Adrenal gland (tissue), 12 donors: ENCODE data around the gene AGXT. TPM values are rescaled to one million over a fixed set of nuclear protein-coding genes. Genes with fewer than 3 reads are reported as not detected.
A peak's percentile ranks its signal among the peaks of the same experiment; 100 is the strongest.

ENCODE experiments used
- DNase-seq, 7 donors: peaks; one replicate each; pipeline ENCODE4 v3.0.0-alpha.2; 2019 to 2020
- H3K27ac ChIP-seq, 5 donors: fragments of 200-600 bp; sonication (generic) in 4 of 5; 1 replicate in 3 of 5; 2 replicates in 2 of 5; pipeline versions ENCODE4 v1.5.1 to v1.8.0; 2016 to 2020; ENCODE audit warnings: mild to moderate bottlenecking in 1 of 5
- H3K27me3 ChIP-seq: fragments of 200-600 bp; 2 replicates; pipeline ENCODE4 v1.8.0; 2021
- H3K36me3 ChIP-seq, 2 donors: fragments of 200-600 bp; replicated peaks in 1 of 2; 1 replicate in 1 of 2; 2 replicates in 1 of 2; pipeline versions ENCODE4 v1.5.1 to v1.8.0; 2018 to 2022
- H3K4me1 ChIP-seq, 2 donors: fragments of 200-600 bp; replicated peaks in 1 of 2; 1 replicate in 1 of 2; 2 replicates in 1 of 2; pipeline versions ENCODE4 v1.5.1 to v1.8.0; 2018 to 2021
- H3K4me3 ChIP-seq, 4 donors: fragments of 200-600 bp; sonication (generic) in 3 of 4; one replicate each; pipeline ENCODE4 v1.5.1; 2016 to 2018
- H3K9me3 ChIP-seq, 3 donors: fragments of 200-600 bp; sonication (generic) in 1 of 3; replicated peaks in 1 of 3; 1 replicate in 2 of 3; 2 replicates in 1 of 3; pipeline versions ENCODE4 v1.5.1 to v1.8.0; 2016 to 2021
- CTCF ChIP-seq, 6 experiments: fragments of 450-650 bp in 4 of 6; fragments of 200-600 bp in 2 of 6; sonication (generic) in 1 of 6; IDR thresholded peaks; 1 replicate in 5 of 6; 2 replicates in 1 of 6; pipeline versions ENCODE4 v1.5.1 to v1.8.0; 2016 to 2021; ENCODE audit warnings: antibody characterized with exemption in 6 of 6, mild to moderate bottlenecking in 2 of 6, moderate library complexity in 1 of 6
- POLR2A ChIP-seq, 2 donors: fragments of 450-650 bp; IDR thresholded peaks; one replicate each; pipeline ENCODE4 v1.6.1; 2017; ENCODE audit warnings: antibody characterized with exemption in 2 of 2, mild to moderate bottlenecking in 2 of 2, moderate library complexity in 1 of 2
- WGBS, 4 donors: extraction: QIAGEN DNeasy Blood & Tissue Kit in 2 of 4; methylation state at CpG; one replicate each; pipeline versions ENCODE4 v1.1.5 to v1.1.7; 2013 to 2017; 5-methylcytosine and 5-hydroxymethylcytosine counted together
- intact Hi-C, 2 donors: fragments of 100-400 bp; cut with DNase I; formaldehyde crosslinking; loops; one replicate each; pipeline versions ENCODE4 v1.14.1 to v1.15.0; 2022 to 2023
- polyA plus RNA-seq, 3 donors: library from polyadenylated mRNA; stranded (reverse); fragments of 200-250 nt in 2 of 3; fragments of 350-450 nt in 1 of 3; fragmentation: Illumina TruSeq in 1 of 3; extraction: RNeasy Lipid Tissue Mini Kit (QIAGEN cat#74804) in 1 of 3; gene quantifications; one replicate each; pipeline ENCODE4 v1.2.3, GENCODE V29; 2013 to 2014
- total RNA-seq, 9 donors: library from RNA; depleted of rRNA in 4 of 9; stranded (reverse); fragments of >200 nt in 4 of 9; fragments of 120-200 nt in 1 of 9; fragmentation: NEBNext Ultra II Directional in 1 of 9; extraction: Animal tissue kit (Norgen Biotek cat#: 25700) in 1 of 9; gene quantifications; one replicate each; pipeline versions ENCODE4 v1.1.0 to v1.2.4, GENCODE V29; 2013 to 2023
- donor health status: healthy with polysubstance abuse.
- donor health status: Bipolar disorder and iron deficiency.
- donor health status: DM: yes; HTN: yes; CAD: no.
- donor health status: DM: no; HTN: no; CAD: no.
- donor health status: DM: no; HTN: no; CAD: no.
- donor health status: DM: yes; HTN: yes; CAD: no.

AGXT gene
- total and polyA plus RNA-seq, 12 donors: 0.14 to 1.2 (median 0.47) TPM; not detected in 3

DNA sequence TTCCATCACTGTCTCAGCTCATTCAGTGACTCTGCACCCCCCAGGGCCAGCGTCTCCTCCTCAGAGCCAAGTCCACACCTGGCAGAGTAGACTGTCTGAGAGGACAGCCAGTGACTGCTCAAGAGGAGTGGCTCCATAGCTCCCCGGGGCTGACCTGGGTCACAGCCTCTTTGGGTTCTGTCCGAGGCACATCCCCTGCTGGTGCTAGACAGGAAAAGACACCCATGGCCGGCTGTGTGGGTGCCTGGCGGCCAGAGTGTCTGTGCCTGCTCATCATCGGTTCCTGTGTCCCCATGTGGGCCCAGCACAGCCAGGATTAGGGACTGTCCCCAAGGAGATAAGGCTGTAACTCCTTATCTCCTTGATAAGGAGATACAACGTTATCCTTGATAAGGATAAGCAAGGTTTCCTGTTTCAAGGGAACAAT, 34.0 kb downstream of the AGXT start:
- H3K27me3 ChIP-seq: no peaks in the 10 kb centered on the region
- H3K27ac ChIP-seq: no peak overlapping the region
- peak in 4 of 7 donors; percentile 41 to 63 (median 50) for DNase-seq
- H3K36me3 ChIP-seq: no peaks in the 10 kb centered on the region
- H3K9me3 ChIP-seq: no peaks in the 10 kb centered on the region
- no peak overlapping the region for H3K4me3 ChIP-seq
- TF ChIP-seq CTCF (IDR thresholded peaks at IDR 0.05) (no peak), POLR2A (IDR thresholded peaks at IDR 0.05) (no peak)
- intact Hi-C loops: no loop called here
- peaks cover 0 to 5% of the 10 kb centered on the region in 2 donors for H3K4me1 ChIP-seq
- 27 to 45% (median 28%) methylated on average over 1 to 7 of the region's 7 CpGs for WGBS, 4 donors

DNA sequence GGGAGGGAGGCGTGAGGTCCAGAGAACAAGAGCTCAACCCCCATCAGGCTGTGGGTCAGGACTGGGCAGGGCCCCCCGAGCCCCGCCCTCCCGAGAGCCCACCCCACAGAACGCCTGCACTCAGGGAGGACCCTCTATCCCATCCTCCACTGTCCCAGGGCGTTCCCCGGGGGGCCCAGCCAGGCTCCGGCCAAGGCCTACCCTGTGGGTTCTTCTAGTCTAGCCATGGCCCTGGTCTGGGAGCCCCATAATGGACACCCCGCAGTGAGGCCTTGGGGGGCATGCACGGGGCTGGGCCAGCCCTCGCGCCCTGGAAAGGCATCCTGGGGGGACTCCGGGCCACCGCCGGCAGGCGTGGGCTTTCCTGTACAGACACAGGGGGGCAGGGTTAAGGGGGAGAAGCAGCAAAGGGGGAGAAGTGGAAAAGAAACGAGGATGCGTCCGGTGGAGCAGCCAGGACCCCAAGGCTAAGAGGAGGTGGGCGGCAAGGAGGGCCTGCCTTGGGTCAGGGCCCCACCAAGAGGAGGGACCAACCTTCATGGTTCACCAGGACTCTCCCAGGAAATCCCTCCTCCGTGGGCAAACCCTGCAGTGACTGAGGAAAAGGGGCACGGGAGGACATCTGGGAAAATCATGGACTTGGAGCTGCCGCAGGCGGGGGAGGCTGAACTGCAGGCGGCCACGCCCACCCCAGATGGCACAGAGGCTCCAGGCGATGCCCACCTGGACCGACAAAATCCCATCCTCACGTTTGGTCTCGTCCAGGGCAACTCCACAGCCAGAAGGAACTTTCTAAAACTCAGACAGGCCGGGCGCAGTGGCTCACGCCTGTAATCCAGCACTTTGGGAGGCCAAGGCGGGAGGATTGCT, 34.8 kb downstream of the AGXT start:
- Histone ChIP-seq H3K27ac (no peak overlapping the region), H3K36me3 (no peaks in the 10 kb centered on the region), H3K9me3 (no peaks in the 10 kb centered on the region), H3K4me3 (no peak overlapping the region), H3K27me3 (no peaks in the 10 kb centered on the region), H3K4me1 (peaks cover 0 to 5% of the 10 kb centered on the region in 2 donors)
- WGBS, 4 donors: 89 to 96% (median 95%) methylated on average over 20 to 34 of the region's 34 CpGs
- intact Hi-C loops: no loop called here
- TF ChIP-seq POLR2A (IDR thresholded peaks at IDR 0.05) (no peak), CTCF (IDR thresholded peaks at IDR 0.05) (no peak)
- no peak for DNase-seq

DNA sequence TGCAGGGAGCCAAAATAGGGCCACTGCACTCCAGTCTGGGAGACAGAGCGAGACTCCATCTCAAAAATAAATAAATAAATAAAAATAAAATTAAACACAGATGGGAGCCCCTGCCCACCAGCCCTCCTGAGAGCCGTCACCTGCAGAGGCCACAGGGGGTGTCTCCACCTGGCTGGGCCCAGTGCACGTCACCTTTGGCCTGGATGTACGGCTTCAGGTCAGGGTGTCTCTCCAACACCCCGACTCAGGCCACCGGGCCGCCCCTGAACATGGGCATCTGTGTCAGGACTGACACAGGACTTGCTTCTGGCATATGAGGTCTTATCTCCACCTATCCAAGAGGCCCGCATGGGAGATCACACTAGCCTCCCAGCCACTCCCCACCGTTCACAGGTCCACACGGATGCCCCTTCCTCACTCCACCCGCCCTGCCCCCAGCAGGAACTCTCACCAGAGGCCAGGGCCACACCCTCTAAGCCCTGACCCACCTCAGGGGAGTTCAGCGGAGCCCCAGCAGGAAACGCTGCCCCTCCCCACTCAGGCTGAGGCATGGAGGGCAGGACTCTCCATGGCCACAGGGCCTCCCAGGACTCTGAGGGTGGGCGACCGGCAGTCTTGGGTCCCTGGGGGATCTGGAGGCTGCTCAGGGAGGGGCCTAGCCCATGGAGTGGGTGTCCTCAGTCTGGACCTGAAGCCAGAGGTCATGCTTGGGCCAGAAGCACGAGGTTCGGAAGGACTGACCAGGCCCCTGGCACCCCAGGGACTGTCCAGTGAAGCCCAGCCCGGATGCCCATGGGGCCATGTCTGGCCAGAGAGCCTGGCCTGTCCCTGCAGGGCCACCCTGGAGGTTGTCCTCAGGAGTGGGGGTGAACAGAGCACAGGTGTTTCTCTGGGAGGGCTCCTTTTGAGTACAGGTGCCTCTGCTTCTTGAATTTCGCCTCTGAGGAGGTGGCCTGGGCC, 35.9 kb downstream of the AGXT start:
- 84 to 89% (median 86%) methylated on average over 12 to 19 of the region's 19 CpGs for WGBS, 4 donors
- intact Hi-C loops: no loop called here
- no peak for DNase-seq
- no peaks in the 10 kb centered on the region for H3K4me1 ChIP-seq
- H3K9me3 ChIP-seq: no peaks in the 10 kb centered on the region
- H3K27ac ChIP-seq: no peak overlapping the region
- no peak for TF ChIP-seq CTCF (IDR thresholded peaks at IDR 0.05)
- TF ChIP-seq POLR2A (IDR thresholded peaks at IDR 0.05): no peak
- no peaks in the 10 kb centered on the region for H3K36me3 ChIP-seq
- no peak overlapping the region for H3K4me3 ChIP-seq
- H3K27me3 ChIP-seq: no peaks in the 10 kb centered on the region

DNA sequence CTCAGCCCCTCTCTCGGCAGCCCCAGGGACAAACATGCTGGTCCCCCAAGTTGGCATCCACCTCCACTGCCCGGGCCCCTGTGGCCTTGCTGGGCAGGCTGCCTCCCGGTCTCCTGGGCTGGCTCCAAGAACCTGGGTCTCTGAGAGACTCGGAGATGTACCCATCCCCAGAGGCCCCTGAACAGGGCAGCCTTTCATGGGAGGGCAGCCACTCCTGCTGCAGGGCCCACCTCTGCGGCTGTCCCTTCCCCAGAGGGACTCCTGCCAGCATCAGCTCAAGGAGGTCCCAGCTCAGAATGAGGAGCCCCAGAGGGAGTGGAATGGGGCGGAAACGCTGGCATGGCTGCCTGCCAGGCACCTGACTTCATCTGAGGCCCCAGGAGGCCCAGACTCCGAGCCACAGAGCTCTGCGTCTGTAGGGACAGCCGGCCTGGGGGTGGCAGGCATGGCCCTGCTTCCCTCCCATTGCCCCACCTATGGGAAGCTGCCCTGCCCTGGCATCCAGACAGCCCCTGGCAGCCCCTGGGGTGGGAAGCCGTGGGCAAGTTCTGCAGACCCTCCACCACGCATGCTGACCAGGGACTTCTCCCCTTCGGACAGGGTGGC, 36.7 kb downstream of the AGXT start:
- Histone ChIP-seq H3K4me3 (no peak overlapping the region), H3K36me3 (no peaks in the 10 kb centered on the region), H3K27me3 (no peaks in the 10 kb centered on the region), H3K9me3 (no peaks in the 10 kb centered on the region), H3K4me1 (no peaks in the 10 kb centered on the region), H3K27ac (no peak overlapping the region)
- TF ChIP-seq POLR2A (IDR thresholded peaks at IDR 0.05) (no peak), CTCF (IDR thresholded peaks at IDR 0.05) (no peak)
- DNase-seq: no peak
- intact Hi-C loops: no loop called here
- 48 to 83% (median 65%) methylated on average over 1 to 13 of the region's 13 CpGs for WGBS, 4 donors
